Ovary (tissue), 3 donors: ENCODE results near the gene DECR2.

Source experiments
- EP300 ChIP-seq: sonication (generic); formaldehyde crosslinking; IDR thresholded peaks from one replicate; pipeline ENCODE4 v1.6.1; 2017; ENCODE audit warnings: antibody characterized with exemption
- POLR2A ChIP-seq: fragments of 450-650 bp; IDR thresholded peaks from one replicate; pipeline ENCODE4 v1.6.1; 2017; ENCODE audit warnings: antibody characterized with exemption, mild to moderate bottlenecking, moderate library complexity
- TF ChIP-seq, protein P1 (sequence below), 3 donors: fragments of 450-650 bp in 2 of 3; fragments of 200-600 bp in 1 of 3; IDR thresholded peaks; one replicate each; pipeline versions ENCODE4 v1.5.1 to v1.8.0; 2016 to 2022; ENCODE audit warnings: antibody characterized with exemption in 3 of 3, mild to moderate bottlenecking in 1 of 3
- donor health status: DM: no; HTN: no; CAD: no.

DNA sequence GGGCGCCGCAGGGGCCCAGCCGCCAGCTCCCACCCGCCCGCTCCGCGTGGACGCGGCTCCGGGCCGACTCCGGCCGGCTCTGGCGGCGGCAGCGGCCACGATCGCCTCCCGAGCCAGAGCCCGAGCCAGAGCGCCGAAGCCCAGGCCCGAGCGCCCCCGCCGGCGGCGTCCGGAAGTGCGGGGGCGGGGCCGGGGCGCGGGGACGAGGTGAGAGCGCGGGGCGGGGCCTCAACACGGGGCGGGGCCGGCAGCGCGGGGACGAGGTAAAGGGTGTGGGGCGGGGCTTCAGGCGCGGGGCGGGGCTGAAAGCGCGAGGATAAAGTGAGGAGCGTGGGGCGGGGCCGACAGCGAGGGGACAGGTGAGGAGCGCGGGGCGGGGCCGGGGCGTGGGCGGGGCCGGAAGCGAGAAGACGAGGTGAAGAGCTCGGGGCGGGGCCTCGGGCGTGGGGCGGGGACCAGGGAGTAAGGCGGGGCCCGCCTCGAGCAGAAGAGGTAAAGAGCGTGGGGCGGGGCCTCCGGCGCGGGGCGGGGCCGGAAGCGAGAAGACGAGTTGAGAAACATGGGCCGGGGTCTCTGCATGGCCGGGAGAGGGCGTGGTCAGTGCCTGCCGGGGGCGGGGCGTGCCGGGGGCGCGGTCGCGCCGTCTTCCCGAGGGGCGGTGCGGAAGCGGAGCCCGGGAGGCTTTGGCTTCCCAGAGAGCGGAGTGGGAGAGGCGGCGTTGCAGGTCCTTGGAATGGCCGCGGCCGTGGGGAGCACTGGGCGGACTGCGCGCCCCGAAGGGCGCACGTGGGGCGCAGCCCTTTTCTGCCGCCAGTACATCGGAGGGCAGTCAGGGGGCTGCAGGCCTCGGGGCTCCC lies 48.9 kb upstream of the DECR2 start, which contains the start of gene AXIN1:
- TF ChIP-seq POLR2A = peak; percentile 43
- TF ChIP-seq, protein P1, sequence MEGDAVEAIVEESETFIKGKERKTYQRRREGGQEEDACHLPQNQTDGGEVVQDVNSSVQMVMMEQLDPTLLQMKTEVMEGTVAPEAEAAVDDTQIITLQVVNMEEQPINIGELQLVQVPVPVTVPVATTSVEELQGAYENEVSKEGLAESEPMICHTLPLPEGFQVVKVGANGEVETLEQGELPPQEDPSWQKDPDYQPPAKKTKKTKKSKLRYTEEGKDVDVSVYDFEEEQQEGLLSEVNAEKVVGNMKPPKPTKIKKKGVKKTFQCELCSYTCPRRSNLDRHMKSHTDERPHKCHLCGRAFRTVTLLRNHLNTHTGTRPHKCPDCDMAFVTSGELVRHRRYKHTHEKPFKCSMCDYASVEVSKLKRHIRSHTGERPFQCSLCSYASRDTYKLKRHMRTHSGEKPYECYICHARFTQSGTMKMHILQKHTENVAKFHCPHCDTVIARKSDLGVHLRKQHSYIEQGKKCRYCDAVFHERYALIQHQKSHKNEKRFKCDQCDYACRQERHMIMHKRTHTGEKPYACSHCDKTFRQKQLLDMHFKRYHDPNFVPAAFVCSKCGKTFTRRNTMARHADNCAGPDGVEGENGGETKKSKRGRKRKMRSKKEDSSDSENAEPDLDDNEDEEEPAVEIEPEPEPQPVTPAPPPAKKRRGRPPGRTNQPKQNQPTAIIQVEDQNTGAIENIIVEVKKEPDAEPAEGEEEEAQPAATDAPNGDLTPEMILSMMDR (IDR thresholded peaks at IDR 0.05) = peak in 2 of 3 donors; percentile 32 to 69
- TF ChIP-seq EP300 = no peak
